Osteocyte (in vitro differentiated cells): Measurements from ENCODE around the gene DYNC1LI1. TPM values are rescaled to one million over a fixed set of nuclear protein-coding genes. Genes with fewer than 3 reads are reported as not detected.

ENCODE experiments used
- DNase-seq: peaks from one replicate; pipeline ENCODE4 v3.0.0; 2021; ENCODE audit warnings: mixed read lengths; ENCODE audit not compliant: unreplicated experiment; ENCODE audit errors: extremely low spot score
- H3K27ac Mint-ChIP-seq: one replicate; pipeline ENCODE4 v1.8.0; 2021; ENCODE audit warnings: mild to moderate bottlenecking, mixed read lengths; ENCODE audit not compliant: unreplicated experiment
- H3K27me3 Mint-ChIP-seq: one replicate; pipeline ENCODE4 v1.8.0; 2021; ENCODE audit warnings: mixed read lengths; ENCODE audit not compliant: unreplicated experiment
- H3K36me3 Mint-ChIP-seq: one replicate; pipeline ENCODE4 v1.8.0; 2021; ENCODE audit warnings: mixed read lengths; ENCODE audit not compliant: unreplicated experiment
- H3K4me1 Mint-ChIP-seq: one replicate; pipeline ENCODE4 v1.8.0; 2021; ENCODE audit warnings: mixed read lengths; ENCODE audit not compliant: unreplicated experiment
- H3K4me3 Mint-ChIP-seq: one replicate; pipeline ENCODE4 v1.8.0; 2021; ENCODE audit warnings: mild to moderate bottlenecking, moderate library complexity, mixed read lengths; ENCODE audit not compliant: unreplicated experiment
- H3K9me3 Mint-ChIP-seq: one replicate; pipeline ENCODE4 v1.8.0; 2021; ENCODE audit warnings: mixed read lengths; ENCODE audit not compliant: unreplicated experiment
- total RNA-seq: library from RNA; stranded (reverse); gene quantifications from 2 replicates; pipeline ENCODE4 v1.2.1, GENCODE V29; 2021
- TF ChIP-seq, protein P1 (sequence below): fragments of 200-600 bp; sonication (generic); IDR thresholded peaks from 2 replicates; pipeline ENCODE4 v1.5.0; 2021; ENCODE audit warnings: antibody characterized with exemption, mild to moderate bottlenecking, moderate library complexity

The DYNC1LI1 gene
- total RNA-seq, 1 donor from 2014 or later: 64.3 TPM

DNA sequence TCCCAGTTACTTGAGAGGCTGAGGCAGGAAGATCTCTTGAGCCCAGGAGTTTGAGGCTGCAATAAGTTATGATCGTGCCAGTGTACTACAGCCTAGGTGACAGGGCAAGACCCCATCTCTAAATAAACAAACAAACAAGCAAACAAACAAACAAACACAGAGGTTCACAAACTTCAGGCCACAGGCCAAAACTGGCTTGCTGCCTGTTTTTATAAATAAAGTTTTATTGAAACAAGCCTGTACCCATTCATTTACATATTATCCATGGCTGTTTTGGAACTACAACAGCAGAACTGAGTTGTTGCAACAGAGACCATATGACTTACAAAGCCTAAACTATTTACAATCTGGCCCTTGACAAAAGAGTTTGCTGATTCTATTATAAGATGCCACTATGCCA is 6.5 kb downstream of the DYNC1LI1 start:
- no peak overlapping the region for H3K27ac Mint-ChIP-seq
- DNase-seq: no peak
- no peaks in the 10 kb centered on the region for H3K9me3 Mint-ChIP-seq
- TF ChIP-seq, protein P1, sequence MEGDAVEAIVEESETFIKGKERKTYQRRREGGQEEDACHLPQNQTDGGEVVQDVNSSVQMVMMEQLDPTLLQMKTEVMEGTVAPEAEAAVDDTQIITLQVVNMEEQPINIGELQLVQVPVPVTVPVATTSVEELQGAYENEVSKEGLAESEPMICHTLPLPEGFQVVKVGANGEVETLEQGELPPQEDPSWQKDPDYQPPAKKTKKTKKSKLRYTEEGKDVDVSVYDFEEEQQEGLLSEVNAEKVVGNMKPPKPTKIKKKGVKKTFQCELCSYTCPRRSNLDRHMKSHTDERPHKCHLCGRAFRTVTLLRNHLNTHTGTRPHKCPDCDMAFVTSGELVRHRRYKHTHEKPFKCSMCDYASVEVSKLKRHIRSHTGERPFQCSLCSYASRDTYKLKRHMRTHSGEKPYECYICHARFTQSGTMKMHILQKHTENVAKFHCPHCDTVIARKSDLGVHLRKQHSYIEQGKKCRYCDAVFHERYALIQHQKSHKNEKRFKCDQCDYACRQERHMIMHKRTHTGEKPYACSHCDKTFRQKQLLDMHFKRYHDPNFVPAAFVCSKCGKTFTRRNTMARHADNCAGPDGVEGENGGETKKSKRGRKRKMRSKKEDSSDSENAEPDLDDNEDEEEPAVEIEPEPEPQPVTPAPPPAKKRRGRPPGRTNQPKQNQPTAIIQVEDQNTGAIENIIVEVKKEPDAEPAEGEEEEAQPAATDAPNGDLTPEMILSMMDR: no peak
- peaks cover 8% of the 10 kb centered on the region for H3K36me3 Mint-ChIP-seq
- H3K4me1 Mint-ChIP-seq: peaks cover 28% of the 10 kb centered on the region
- H3K4me3 Mint-ChIP-seq: no peak overlapping the region
- H3K27me3 Mint-ChIP-seq: no peaks in the 10 kb centered on the region

DNA sequence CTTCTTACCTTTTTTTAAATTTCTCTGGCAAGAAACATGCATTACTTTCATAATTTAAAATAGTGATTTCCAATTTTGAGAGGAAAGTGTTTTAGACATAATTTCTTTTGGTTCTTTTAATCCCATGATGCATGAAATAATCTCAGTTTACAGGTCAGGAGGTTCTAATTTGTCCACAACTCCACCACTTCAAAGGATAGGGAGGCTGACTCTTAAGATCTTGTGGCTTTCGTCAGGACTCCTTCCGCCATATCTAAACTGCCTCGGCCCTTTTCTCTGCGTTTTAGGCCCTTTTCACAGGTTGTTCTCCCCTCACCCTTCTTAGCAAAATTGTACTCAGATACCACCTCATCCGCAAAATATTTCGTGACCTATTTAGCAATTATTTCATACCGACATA is 8.0 kb downstream of the DYNC1LI1 start:
- peaks cover 14% of the 10 kb centered on the region for H3K4me1 Mint-ChIP-seq
- no peak for DNase-seq

DNA sequence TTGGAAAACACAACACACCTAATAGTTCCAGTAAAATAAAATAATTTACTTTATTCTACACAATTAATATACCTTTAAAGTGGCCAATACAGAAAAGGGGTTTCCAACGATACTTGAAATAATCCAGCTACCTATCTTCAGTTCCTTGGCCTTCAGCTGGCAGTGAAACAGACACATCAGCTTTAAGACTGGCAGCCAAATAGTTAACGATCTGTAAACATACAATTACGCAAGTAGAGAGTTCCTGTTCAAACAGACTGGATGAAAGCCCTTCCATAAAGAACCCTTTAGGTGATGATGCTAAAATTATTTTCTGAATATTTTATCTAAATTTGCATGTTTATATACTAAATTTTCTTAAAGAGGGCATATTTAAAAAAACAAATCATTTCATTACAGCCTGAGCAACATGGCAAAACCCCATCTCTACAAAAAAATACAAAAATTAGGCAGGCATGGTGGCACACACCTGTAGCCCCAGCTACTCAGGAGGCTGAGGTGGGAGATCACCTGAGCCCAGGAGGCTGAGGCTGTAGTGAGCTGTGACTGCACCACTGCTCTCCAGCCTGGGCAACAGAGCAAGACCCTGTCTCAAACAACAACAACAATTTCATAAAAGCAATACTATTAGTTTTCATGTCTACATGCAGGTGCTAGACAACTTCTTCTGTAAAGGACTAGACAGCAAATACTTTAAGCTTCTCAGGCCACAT is 12.9 kb downstream of the DYNC1LI1 start:
- TF ChIP-seq, protein P1: no peak
- Mint-ChIP-seq H3K4me3 (no peak overlapping the region), H3K27ac (no peak overlapping the region), H3K9me3 (no peaks in the 10 kb centered on the region), H3K36me3 (peaks cover 9% of the 10 kb centered on the region), H3K4me1 (peaks cover 30% of the 10 kb centered on the region), H3K27me3 (no peaks in the 10 kb centered on the region)
- no peak for DNase-seq

More for the DNA sequence above, 8.0 kb downstream of the DYNC1LI1 start:
- no peak overlapping the region for H3K4me3 Mint-ChIP-seq
- H3K9me3 Mint-ChIP-seq: no peaks in the 10 kb centered on the region
- H3K27me3 Mint-ChIP-seq: no peaks in the 10 kb centered on the region
- no peak overlapping the region for H3K27ac Mint-ChIP-seq
- TF ChIP-seq, protein P1: no peak
- H3K36me3 Mint-ChIP-seq: peaks cover 8% of the 10 kb centered on the region

DNA sequence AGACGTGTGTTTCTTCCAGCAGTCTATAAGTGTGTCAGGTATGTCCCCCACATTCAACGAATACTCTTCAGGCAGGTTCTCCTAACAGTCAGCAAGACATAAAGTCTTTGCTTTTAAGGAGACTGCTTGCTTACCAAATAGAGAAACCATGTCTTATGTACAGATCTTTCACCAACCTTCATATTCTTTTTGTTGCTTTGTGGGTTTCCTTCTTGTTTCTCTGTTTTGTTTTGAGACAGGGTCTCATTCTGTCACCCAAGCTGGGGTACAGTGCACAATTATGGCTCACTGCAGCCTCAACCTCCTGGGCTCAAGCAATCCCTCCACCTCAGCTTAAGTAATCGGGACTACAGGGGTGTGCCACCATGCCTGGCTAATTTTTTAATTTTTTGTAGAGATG is 14.3 kb downstream of the DYNC1LI1 start:
- Mint-ChIP-seq H3K27me3 (no peaks in the 10 kb centered on the region), H3K9me3 (no peaks in the 10 kb centered on the region), H3K4me1 (peaks cover 32% of the 10 kb centered on the region), H3K36me3 (peaks cover 9% of the 10 kb centered on the region), H3K4me3 (no peak overlapping the region), H3K27ac (no peak overlapping the region)
- no peak for DNase-seq
- TF ChIP-seq, protein P1: no peak

DNA sequence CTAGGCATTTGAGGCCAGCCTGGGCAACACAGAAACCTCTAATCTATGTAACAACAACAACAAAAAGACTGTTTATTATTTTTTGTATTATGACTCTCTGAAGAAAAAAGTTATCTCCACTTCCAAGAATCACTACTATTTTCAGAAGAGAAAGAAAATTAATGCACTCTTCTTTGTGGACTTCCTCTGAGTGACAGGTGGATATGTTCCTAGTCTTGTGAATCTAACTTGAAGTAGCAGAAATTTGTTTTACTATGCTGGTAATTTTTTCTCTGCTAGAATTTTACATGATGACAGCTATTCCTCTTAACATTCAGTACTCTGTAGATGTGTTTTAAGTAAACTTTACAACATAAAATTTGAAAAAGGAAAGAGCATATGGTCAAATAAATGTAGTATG is 16.7 kb downstream of the DYNC1LI1 start:
- H3K4me3 Mint-ChIP-seq: no peak overlapping the region
- H3K27ac Mint-ChIP-seq: no peak overlapping the region
- peaks cover 5% of the 10 kb centered on the region for H3K36me3 Mint-ChIP-seq
- no peak for DNase-seq
- peaks cover 31% of the 10 kb centered on the region for H3K4me1 Mint-ChIP-seq
- TF ChIP-seq, protein P1: no peak
- no peaks in the 10 kb centered on the region for H3K9me3 Mint-ChIP-seq
- no peaks in the 10 kb centered on the region for H3K27me3 Mint-ChIP-seq
